ENCODE data around the gene BEND3. TPM values are rescaled to one million over a fixed set of nuclear protein-coding genes. Genes with fewer than 3 reads are reported as not detected.
"Not testable (repeated sequence)": the region's sequence is repeated elsewhere in the genome, so short reads cannot be mapped to it uniquely, and the experiment has no call there.

The BEND3 gene
- total RNA-seq, result 1 to 10 TPM in 3 of 4 donors, under 1 TPM in 1; 0.83 to 2.4 (median 1.6) TPM

- Histone ChIP-seq H3K27ac (replicated peaks in 1 of 4) (peak within 1 kb of the TSS; percentile 61 to 79 (median 72)), H3K27me3 (peaks cover 0 to 28% (median 0%) of the 10 kb centered on the region in 4 donors), H3K4me3 (peak within 1 kb of the TSS; percentile 64 to 90 (median 72)), H3K4me1 (peaks cover 15 to 25% (median 23%) of the 10 kb centered on the region in 4 donors), H3K9me3 (no peaks in the 10 kb centered on the region), H3K36me3 (no peaks in the 10 kb centered on the region)
- no peak for DNase-seq (ENCODE audit: extremely low spot score)
- 0% methylated on average over 9 of the region's 109 CpGs for WGBS
- TF ChIP-seq CTCF (IDR thresholded peaks at IDR 0.05) (no peak), POLR2A (IDR thresholded peaks at IDR 0.05; ENCODE audit: low read depth) (no peak), EP300 (IDR thresholded peaks at IDR 0.05) (no peak), POLR2AphosphoS5 (IDR thresholded peaks at IDR 0.05) (no peak)
- intact Hi-C loops (cut with DNase I), result loop anchor here (2.0 kb wide), 1 partner anchor 86 kb away; the partner anchor contains the start of gene MTRES1
Measured at GRCh38 chr6:107114926-107115694, at the start of gene BEND3. Gene BEND3, minus strand, starts transcription at chr6:107115515. Its CDS starts 16,230 bp downstream, at chr6:107099285.

GRCh38 chr6:107164299-107164698 is 49.0 kb upstream of the BEND3 start:
- DNase-seq (ENCODE audit: extremely low spot score); H3K27me3 ChIP-seq; H3K9me3 ChIP-seq; H3K4me3 ChIP-seq; H3K27ac ChIP-seq (replicated peaks in 1 of 4); H3K4me1 ChIP-seq; intact Hi-C loops (cut with DNase I); H3K36me3 ChIP-seq: not testable (repeated sequence)
- WGBS, result 97% methylated on average over 3 of the region's 5 CpGs

- WGBS, result 93% methylated on average over 3 of the region's 3 CpGs
- H3K36me3 ChIP-seq, result no peaks in the 10 kb centered on the region
- TF ChIP-seq POLR2A (IDR thresholded peaks at IDR 0.05; ENCODE audit: low read depth), result no peak
- TF ChIP-seq EP300 (IDR thresholded peaks at IDR 0.05), result no peak
- no peak for TF ChIP-seq CTCF (IDR thresholded peaks at IDR 0.05)
- no peak for TF ChIP-seq POLR2AphosphoS5 (IDR thresholded peaks at IDR 0.05)
- H3K27me3 ChIP-seq, result no peaks in the 10 kb centered on the region
- no peaks in the 10 kb centered on the region for H3K9me3 ChIP-seq
- no peaks in the 10 kb centered on the region for H3K4me1 ChIP-seq
- no peak for DNase-seq (ENCODE audit: extremely low spot score)
- no peak overlapping the region for H3K4me3 ChIP-seq
- intact Hi-C loops (cut with DNase I), result no loop called here
- H3K27ac ChIP-seq (replicated peaks in 1 of 4), result no peak overlapping the region
Measured at GRCh38 chr6:107161521-107161920, 46.2 kb upstream of the BEND3 start.

GRCh38 chr6:107156617-107157016 is 41.3 kb upstream of the BEND3 start:
- Histone ChIP-seq H3K27me3 (no peaks in the 10 kb centered on the region), H3K4me3 (no peak overlapping the region), H3K9me3 (no peaks in the 10 kb centered on the region), H3K27ac (replicated peaks in 1 of 4) (no peak overlapping the region), H3K4me1 (no peaks in the 10 kb centered on the region), H3K36me3 (no peaks in the 10 kb centered on the region)
- intact Hi-C loops (cut with DNase I), result no loop called here
- no peak for DNase-seq (ENCODE audit: extremely low spot score)
- WGBS, result 93% methylated on average over 2 of the region's 2 CpGs
- TF ChIP-seq POLR2AphosphoS5 (IDR thresholded peaks at IDR 0.05), result no peak

GRCh38 chr6:107154801-107155160 is 39.5 kb upstream of the BEND3 start:
- H3K36me3 ChIP-seq, result no peaks in the 10 kb centered on the region
- no peak for DNase-seq (ENCODE audit: extremely low spot score)
- no peak overlapping the region for H3K4me3 ChIP-seq
- H3K27ac ChIP-seq (replicated peaks in 1 of 4), result no peak overlapping the region
- intact Hi-C loops (cut with DNase I), result no loop called here
- H3K9me3 ChIP-seq, result no peaks in the 10 kb centered on the region
- TF ChIP-seq CTCF (IDR thresholded peaks at IDR 0.05), result no peak
- TF ChIP-seq POLR2A (IDR thresholded peaks at IDR 0.05; ENCODE audit: low read depth), result no peak
- no peak for TF ChIP-seq POLR2AphosphoS5 (IDR thresholded peaks at IDR 0.05)
- no peak for TF ChIP-seq EP300 (IDR thresholded peaks at IDR 0.05)
- WGBS, result 88% methylated on average over 2 of the region's 2 CpGs
- no peaks in the 10 kb centered on the region for H3K27me3 ChIP-seq
- no peaks in the 10 kb centered on the region for H3K4me1 ChIP-seq

Data from esophagus muscularis mucosa (tissue), 4 donors.